IPS-NIHi7 (cell line): ENCODE results near the gene CALB2.

Experiments used
- DNase-seq: peaks from one replicate; pipeline ENCODE4 v3.0.0; 2012; ENCODE audit warnings: mixed read lengths; ENCODE audit errors: extremely low spot score

CALB2 gene

GRCh38 chr16:71426069-71426879 is 67.8 kb downstream of the CALB2 start:
- DNase-seq = peak; percentile 94

GRCh38 chr16:71426880-71427615 is 68.5 kb downstream of the CALB2 start:
- DNase-seq = no peak

- no peak for DNase-seq
Observed at GRCh38 chr16:71428385-71428784, 69.9 kb downstream of the CALB2 start.

- no peak for DNase-seq
Observed at GRCh38 chr16:71428883-71429282, 70.4 kb downstream of the CALB2 start.

GRCh38 chr16:71429581-71429980 is 71.1 kb downstream of the CALB2 start:
- DNase-seq = no peak

- no peak for DNase-seq
Observed at GRCh38 chr16:71430744-71431143, 72.2 kb downstream of the CALB2 start.

- no peak for DNase-seq
Observed at GRCh38 chr16:71431176-71431575, 72.7 kb downstream of the CALB2 start.

- DNase-seq = no peak
Observed at GRCh38 chr16:71431991-71432390, 73.5 kb downstream of the CALB2 start.

- no peak for DNase-seq
Observed at GRCh38 chr16:71432906-71433305, 74.4 kb downstream of the CALB2 start.

- no peak for DNase-seq
Observed at GRCh38 chr16:71436473-71436872, 78.0 kb downstream of the CALB2 start.

- DNase-seq = no peak
Observed at GRCh38 chr16:71439523-71439922, 81.0 kb downstream of the CALB2 start.
